IPS-11a (cell line): ENCODE results near the gene CDKN2B-AS1.

Experiments
- H3K4me3 ChIP-seq: one replicate; pipeline ENCODE4 v1.5.1; 2013; ENCODE audit warnings: low read depth, low read length, control low read depth

Gene CDKN2B-AS1

DNA sequence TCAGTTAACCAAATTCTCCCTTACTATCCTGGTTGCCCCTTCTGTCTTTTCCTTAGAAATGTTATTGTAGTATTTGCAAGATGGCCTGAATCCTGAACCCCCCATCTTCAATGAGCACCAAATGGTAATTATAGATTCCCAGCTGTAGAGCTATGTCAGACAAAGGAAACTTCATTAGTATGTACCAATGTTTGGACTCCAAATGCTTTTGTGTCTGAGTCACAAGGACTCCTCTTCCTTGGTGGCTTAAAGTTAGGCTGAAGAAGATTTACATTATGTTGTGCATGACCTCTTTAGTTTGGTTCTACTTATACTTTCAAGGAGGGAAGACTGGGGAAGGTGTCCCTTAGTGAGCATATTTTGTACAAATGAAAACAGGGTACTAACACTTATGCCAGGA, 120.4 kb downstream of the CDKN2B-AS1 start:
- H3K4me3 ChIP-seq: no peak overlapping the region

DNA sequence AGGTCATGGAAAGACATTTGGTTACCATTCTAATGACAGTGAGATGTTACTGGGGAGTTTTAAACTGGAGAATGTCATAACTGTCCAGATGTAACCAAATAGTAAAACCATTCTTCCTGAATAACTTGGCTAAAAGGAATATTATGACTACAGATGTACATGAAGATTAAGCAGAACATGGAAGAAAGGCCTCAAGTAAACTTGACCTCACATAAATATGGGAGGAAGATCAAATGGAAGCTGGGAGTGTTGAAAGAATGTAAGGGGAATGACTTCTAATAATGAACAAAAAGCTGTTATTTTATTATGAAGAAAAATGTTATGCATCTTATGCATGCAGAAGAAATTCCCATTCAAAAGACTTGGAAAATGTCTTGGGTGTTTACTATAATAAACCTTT, 122.2 kb downstream of the CDKN2B-AS1 start:
- H3K4me3 ChIP-seq: no peak overlapping the region

DNA sequence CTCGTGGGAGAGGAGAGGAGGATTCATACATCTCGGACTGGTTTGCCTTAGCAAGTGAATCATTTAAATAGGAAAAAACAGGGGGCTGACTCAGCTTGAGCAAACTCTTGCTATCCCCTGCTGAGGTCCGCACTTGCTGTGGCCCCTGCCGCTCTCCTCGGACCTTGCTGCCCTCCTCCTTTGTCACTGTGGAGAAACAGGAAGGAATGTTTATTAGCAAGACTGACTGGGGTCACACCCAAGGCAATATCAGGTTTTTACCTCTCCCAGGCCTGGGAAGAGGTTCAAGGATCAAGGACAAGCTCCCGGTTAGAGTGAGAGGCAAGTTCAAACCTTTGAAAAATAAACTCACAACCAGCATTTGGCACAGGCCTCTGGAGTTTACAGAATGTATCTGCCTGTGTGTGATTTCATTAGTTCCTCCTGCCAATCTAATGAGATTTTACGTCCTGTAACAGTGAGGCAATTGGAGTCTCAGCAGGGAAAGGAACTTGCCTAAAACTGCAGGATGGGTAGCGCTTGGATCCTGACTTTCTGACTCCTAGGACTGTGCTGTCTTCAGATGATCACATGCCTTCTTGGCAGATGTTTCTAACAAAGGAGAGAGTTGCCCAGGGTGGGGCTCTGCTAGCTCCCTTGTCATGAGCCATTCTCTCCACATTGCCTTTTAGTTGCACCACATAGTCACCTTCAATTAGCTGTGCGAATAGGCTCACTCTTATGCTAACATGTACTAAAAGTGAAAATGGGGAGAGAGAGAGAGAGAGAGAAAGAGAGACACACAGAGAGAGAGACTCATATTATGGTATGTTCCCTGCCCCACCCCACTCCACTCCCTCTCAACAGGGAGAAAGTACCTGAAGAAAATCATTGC, 123.2 kb downstream of the CDKN2B-AS1 start:
- no peak overlapping the region for H3K4me3 ChIP-seq

DNA sequence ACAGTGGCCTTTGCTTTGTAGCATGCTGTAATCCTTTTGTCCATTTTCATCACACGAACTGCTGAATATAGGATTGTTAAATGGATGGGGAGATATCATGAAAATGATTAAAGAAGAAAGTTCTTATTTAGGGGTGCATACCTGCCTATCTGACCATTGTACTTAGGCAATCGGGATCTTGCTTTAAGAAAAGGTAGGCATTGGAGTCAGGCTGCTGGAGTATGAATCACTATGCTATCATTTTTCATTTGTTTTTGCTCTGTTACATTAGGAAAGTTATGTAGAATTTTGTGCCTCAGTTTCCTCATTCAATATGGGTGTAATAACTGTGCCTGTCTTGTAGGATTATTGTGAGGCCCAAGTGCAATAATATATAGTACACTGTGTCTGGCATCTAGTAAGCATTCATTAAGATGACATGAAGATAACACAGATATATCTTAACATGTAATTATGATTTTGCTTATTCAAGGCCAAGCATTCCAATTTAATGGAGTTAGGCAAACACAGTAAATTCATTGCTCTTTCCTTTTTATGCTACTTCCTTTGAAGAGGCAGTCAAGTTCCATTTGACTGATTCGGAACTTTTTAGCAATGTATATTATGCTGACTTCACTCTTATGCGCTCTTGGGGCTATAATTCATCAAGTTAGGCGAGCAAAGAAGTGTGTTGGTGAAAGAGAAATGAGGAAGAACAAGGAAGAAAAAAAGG, 124.4 kb downstream of the CDKN2B-AS1 start:
- no peak overlapping the region for H3K4me3 ChIP-seq

- no peak overlapping the region for H3K4me3 ChIP-seq
These were observed 125.0 kb downstream of the CDKN2B-AS1 start for GRCh38 chr9:22119522-22120158.

DNA sequence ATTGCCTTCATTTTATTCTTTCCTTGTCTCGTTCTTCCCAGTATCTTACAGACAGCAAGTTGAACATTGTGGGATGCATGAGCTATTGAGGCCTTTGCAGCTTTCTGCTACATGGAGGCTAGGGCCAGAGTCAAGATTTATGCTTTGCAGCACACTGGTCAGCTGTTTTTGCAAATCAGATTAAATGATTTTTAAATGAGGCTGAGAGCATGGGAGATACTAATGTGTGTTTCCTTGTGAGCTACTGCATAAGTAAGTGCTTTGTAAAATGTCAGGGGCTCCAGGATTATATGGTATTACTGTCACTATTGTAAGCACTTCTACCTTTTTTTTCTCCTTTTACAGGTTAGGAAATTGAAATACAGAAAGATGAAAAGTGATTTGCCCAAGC, 125.6 kb downstream of the CDKN2B-AS1 start:
- no peak overlapping the region for H3K4me3 ChIP-seq

DNA sequence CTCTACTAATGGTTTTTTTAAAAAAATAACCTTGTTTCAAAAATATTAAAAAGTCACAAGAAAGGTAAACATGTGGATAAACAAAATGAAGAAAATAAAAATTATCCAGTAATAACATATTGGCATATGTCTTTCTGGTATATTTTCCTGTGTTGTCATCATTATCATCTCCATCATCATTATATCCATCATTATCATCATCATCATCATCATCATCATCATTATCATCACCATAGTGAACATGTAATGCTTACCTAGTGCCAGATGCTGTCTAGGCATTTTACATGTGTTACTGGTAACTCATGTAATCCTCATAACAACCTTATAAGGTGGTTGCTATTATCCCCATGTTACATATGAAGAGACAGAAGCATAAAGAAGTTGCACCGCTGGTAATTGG, 126.0 kb downstream of the CDKN2B-AS1 start:
- H3K4me3 ChIP-seq: no peak overlapping the region

GRCh38 chr9:22124263-22125011, 129.8 kb downstream of the CDKN2B-AS1 start:
- H3K4me3 ChIP-seq: no peak overlapping the region

GRCh38 chr9:22129133-22129532, 134.5 kb downstream of the CDKN2B-AS1 start:
- no peak overlapping the region for H3K4me3 ChIP-seq

- no peak overlapping the region for H3K4me3 ChIP-seq
These were observed 135.0 kb downstream of the CDKN2B-AS1 start for GRCh38 chr9:22129633-22130032.

DNA sequence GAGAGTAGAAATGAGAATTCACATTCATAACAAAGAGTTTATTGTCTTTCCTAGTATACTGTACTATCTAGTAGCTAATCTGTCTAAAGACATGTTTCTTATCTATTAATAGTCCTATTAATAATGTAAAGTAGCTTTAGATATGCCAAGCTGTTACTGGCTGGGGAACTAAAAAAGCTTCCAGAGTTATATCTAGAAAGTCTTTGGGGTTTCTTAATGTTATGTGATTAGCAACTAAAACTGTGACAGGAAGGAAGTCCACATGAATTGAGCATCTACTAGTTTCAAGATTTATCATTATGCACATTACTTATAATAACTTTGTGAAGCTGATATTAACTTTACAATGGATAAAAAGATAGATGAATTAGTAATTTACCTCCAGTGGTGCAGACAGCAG, 137.2 kb downstream of the CDKN2B-AS1 start:
- no peak overlapping the region for H3K4me3 ChIP-seq

- H3K4me3 ChIP-seq: no peak overlapping the region
These were observed 139.8 kb downstream of the CDKN2B-AS1 start for GRCh38 chr9:22134390-22134789.

DNA sequence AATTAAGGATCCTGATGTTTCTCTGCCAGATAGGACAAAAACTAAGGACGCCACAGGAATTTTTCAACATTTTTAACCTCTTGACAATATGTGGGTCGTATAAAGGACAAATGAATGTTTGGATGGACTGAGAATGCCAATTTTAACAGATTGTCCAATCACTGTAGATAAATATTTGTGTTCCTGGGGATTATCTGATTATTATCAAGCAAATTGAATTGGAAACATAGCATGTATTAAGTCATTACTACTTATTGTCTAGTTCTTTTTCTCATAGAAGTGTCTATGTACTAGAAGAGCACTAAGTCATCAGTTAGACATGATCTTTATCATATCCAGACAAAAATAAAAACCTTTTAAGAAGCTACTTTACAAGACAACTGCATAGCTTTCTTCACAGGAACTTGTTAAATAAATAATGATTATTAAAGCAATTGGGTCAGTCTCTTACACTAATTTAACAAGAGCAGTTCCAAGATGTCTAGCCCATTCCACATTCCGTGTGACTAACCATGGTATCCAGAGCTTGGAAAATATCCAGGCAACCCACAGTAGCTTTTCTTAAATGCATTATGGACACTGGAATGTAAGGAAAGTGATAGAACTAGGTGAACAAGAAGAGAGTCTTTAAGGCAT, 142.0 kb downstream of the CDKN2B-AS1 start:
- no peak overlapping the region for H3K4me3 ChIP-seq

DNA sequence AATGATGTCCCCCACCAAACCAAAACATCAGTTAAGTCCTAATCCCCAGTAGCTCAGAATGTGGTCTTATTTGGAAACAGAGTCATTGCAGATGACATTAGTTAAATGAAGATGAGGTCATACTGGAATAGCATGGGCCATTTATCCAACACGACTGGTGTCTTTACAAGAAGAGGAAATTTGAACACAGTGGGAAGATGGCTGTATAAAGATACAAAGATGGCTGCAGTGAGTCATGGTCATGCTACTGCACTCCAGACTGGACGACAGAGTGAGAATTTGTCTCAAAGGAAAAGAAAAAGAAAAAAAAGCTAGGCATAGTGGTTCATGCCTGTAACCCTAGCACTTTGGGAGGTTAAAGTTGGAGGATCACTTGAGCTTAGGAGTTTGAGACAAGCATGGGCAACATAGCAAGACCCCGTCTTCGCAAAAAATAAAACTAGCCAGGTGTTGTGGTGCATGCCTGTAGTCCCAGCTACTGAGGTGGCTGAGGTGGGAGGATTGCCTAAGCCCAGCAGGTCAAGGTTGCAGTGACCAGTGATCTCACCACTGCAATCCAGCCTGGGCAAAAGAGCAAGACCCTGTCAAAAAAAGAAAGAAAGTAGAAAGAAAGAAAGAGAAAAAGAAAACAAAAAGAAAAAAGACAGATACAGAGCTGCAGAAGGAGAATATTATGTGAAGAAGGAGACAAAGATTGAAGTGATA, 144.5 kb downstream of the CDKN2B-AS1 start:
- no peak overlapping the region for H3K4me3 ChIP-seq

GRCh38 chr9:22141908-22142307, 147.3 kb downstream of the CDKN2B-AS1 start:
- H3K4me3 ChIP-seq: no peak overlapping the region

DNA sequence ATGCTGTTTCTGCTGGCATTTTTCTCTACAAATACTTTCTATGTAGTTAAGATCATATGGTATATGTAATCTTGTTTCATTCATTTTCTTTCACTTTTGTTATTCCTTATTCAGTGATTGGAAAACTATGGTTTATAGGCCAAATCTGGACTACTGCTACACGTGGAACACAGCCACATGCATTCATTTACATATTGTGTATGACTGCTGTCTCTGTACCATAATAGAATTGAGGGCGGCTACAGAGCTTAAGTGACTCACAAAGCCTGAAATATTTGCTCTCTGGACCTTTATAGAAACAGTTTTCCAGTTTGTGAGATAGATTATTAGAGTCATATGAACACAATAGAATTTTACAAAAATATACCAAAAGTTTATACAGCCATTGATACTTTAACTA, 148.1 kb downstream of the CDKN2B-AS1 start:
- no peak overlapping the region for H3K4me3 ChIP-seq

DNA sequence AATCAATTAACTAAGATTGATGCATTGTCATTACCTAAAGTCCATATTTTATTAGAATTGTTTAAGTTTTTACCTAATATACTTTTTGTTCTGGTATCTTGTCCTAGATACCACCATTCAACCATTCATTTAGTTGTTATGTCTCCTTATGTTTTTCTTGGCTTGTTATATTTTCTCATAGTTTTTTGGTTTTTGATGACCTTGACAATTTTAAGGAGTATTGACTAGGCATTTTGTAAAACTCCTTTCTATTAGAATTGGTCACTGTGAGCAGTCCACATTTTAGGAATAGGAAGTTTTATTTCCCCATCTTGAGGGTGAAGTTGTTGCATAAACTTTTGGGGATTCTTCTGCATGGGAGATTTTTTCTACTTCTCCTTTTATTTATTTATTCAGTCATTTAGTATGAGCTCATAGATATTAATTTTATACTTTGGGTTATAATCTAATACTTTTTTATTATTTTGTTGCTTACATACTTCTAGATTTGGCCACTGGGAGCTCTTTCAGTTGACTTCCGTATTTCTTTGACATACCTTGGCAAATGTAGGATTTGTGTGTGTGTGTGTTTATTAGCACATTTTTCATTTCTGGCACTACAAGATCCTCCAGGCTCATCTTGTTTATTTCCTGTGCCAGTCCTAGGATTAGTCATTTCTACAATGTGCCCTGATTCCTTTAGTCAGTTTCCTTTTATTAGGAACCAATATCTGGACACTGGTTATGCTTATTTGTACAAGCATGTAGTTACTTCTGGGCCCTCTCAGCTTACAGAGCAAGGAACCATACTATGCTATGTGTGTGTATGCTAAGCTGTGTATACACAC, 149.4 kb downstream of the CDKN2B-AS1 start:
- no peak overlapping the region for H3K4me3 ChIP-seq

DNA sequence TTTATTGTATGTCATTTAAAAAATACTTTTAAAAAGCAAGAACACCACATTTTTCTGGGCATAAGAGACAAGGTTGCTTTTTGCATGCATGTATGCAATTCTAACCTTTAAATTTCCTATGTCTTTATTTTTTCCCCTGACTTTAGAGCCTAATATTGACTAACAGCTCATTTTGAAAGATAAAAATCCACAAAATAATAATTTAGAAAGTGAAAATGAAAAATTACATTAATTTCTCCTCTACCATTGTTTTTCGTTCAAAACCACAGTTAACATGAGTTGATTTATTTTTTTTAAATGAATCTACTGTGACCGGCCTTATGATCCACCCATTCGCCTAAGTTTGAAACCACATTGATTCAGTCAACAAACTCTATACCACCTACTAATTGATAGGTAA, 152.0 kb downstream of the CDKN2B-AS1 start:
- H3K4me3 ChIP-seq: no peak overlapping the region
